Activated CD4-positive, alpha-beta T cell treated with anti-CD3 and anti-CD28 coated beads for 4 hours (primary cell): ENCODE data around the gene TMEM242.
A peak's percentile ranks its signal among the peaks of the same experiment; 100 is the strongest.
"Not testable (repeated sequence)": the region's sequence is repeated elsewhere in the genome, so short reads cannot be mapped to it uniquely, and the experiment has no call there.

Source experiments
- DNase-seq, 2 donors: peaks; one replicate each; pipeline ENCODE4 v3.0.0-alpha.2; 2020

Gene TMEM242

DNA sequence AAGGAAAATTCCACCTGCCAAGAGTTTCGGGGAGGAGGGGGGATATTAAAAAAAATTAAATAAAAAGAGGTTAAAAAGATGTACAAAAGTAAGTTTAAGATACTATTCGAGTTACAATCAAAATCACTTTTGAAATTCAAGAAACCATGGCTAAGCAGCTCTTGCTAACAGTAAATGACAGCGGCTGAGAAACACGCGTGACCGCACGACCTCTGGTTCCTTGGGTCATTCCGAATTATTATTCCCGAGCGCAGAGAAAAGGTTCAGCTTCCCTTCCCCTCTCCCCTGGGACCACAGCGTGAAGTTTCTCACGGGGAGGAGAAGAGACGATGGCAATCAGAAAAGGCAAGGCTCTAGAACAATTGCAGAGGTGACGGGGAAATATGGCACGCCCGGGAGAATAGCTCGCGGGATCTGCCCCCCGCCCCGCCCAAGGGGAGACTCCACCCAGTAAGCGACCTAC lies 496 bp downstream of the TMEM242 start:
- peak in 1 of 2 donors; percentile 74 for DNase-seq

DNA sequence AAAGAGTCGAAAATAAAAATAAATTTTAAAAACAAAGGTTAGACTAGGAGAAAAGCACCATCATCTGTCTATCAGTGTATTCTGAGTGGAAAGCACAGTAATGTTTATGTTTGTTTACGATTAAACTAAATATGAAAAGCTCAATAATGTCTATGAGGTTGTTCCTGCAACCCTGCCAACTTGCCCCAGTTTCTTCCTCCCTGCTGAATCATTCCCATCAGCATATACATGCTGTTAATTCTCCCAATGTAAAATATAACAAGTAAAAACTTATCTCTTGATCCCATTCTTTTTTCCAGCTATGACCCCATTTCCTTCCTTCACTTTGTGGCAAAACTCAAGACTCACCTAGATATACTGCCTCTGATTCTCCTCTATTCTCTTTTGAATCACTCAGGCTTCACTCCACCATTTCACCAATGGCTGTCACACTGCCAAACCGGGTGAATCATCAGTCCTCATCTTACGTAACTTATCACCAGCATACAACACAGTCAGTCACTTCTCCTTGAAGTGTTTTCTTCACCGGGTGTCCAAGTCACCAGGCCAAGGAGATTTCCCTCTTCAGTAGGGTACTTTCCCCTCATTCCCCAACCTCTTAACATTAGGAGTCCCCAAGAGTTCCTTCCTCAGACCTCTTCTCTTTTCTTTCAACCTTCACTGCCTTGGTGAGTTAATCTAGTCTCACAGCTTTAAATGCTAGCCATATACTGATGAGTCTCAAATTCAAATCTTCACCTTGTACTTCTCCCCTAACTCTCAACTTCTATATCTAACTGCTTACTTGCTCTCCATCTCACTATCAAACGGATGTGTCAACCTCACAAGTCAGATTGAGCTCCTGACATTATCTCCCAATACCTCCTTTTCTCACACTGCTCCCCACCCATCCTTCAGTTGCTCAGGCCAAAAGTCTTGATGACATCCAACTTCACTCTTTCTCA lies 6.2 kb downstream of the TMEM242 start:
- no peak for DNase-seq

DNA sequence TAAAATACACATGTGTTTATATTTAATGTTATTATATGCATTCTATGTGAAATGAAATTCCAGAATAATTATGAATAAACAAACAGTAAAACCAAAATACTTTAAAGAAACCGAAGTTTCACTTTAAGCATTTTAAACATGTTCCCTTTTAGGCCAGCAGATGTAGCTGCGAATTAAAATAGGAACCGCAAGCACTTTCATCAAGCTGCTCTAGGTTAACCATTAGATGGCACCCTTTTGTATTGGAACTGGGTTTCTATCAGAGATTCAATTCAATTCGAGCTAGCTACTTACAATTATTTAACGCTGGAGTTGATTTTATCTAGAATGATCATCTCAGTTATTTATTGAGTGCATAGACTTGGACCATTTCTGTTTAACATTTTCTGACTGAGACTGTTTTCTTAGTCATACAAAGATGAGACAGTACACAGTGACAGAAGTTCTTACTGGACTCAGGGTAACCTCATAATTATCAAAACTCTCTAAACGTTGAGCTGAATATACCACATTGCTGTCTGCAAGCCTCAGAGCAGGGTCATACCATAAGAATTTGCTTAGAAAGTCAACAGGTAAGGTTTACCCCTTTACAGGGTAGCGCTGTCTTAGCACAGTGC lies 8.5 kb downstream of the TMEM242 start:
- peak; percentile 10 to 23 for DNase-seq

DNA sequence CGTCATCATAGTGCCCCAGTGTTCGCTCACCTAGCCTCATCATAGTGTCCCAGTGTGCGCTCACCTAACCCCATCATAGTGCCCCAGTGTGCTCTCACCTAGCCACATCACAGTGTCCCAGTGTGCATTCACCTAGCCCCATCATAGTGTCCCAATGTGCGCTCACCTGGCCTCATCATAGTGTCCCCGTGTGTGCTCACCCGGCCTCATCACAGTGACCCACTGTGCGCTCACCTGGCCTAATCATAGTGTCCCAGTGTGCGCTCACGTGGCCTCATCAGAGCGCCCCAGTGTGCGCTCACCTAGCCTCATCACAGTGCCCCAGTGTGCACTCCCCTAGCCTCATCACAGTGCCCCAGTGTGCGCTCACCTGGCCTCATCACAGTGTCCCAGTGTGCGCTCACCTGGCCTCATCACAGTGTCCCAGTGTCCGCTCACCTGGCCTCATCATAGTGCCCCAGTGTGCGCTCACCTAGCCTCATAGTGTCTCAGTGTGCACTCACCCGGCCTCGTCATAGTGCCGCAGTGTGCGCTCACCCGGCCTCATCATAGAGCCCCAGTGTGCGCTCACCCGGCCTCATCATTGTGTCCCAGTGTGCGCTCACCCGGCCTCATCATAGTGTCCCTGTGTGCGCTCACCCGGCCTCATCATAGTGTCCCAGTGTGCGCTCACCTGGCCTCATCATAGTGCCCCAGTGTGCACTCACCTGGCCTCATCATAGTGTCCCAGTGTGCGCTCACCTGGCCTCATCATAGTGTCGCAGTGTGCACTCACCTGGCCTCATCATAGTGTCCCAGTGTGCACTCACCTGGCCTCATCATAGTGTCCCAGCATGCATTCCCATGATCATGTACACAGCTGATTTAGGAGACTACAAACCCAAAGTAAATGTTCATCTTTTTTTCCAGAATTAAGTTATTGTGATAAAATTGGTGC lies 9.5 kb downstream of the TMEM242 start:
- no peak for DNase-seq

DNA sequence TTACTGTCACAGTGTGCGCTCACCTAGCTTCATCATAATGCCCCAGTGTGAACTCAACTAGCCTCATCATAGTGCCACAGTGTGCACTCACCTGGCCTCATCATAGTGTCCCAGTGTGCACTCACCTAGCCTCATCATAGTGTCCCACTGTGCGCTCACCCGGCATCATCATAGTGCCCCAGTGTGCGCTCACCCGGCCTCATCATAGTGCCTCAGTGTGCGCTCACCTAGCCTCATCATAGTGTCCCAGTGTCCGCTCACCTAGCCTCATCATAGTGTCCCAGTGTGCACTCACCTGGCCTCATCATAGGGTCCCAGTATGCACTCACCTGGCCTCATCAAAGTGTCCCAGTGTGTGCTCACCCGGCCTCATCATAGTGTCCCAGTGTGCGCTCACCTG lies 10.6 kb downstream of the TMEM242 start:
- DNase-seq: no peak

DNA sequence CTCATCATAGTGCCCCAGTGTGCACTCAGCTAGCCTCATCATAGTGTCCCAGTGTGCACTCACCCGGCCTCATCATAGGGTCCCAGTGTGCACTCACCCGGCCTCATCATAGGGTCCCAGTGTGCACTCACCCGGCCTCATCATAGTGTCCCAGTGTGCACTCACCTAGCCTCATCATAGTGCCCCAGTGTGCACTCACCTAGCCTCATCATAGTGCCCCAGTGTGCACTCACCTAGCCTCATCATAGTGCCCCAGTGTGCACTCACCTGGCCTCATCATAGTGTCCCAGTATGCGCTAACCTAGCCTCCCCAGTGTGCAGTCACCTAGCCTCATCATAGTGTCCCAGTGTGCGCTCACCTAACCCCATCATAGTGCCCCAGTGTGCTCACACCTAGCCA lies 12.6 kb downstream of the TMEM242 start:
- not testable (repeated sequence) for DNase-seq

DNA sequence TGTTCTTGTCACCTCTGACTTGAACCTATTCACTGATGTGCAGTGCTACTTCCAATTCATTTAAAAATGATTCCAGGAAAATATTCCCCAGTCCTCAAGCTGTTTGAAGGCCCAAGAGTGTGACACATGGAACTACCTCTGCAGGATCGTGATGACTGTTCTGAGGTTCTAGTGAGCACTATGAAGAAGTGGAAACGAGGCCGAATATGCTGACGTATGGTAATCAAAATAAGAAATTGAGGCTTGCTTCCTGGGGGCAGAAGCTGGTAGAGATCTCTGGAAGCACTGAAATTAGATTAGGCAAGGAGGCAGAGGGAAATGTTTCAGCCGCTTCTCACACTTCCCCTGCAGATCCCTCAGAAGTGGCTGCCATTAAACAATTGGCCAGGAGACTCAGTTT lies 15.7 kb downstream of the TMEM242 start:
- DNase-seq: no peak

DNA sequence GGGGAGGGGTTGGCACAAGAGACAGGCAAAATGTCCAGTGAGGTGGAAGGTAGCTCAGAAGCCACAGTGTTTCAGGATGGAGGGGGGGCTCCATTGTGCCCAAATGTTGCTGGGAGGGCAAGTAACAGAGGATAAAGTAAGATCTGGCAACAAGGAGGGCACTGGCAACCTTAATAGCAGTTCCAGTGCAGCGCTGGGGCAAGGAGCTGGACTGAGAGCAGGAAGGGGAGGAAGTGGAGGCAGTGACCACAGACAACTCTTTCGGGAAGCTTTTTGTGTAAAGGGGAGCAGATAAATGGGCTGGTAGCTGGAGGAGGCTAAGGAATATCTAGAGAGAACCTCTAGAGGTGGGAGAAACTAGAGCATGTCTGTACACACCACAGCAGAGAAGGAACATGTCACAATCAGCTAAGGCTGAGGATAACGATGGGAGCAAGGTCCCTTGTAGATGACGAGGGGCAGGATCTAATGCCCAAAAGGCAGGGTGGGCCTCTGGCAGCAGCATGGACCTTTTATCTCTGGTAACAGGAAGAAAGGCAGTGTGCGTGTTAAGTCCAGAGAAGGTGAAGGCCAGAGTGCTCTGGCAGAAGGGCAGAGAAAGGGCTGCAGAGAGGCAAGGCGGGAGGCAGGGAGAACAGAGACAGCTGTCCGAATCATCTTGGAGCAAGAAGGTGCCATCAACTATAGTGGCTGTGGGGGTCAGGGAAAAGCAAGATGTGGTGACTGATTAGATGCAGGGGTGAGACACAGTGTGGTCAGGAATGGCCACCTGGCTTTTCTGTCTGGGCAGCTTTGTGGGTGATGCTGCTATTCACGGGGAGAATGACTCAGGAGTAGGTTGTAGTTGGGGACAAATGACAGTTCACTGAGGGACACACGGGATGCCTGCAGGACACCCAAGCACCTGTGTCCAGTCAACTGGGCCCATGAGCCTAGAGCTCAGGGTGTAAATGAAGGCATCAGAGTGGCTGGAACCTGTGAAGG lies 17.4 kb downstream of the TMEM242 start:
- no peak for DNase-seq

DNA sequence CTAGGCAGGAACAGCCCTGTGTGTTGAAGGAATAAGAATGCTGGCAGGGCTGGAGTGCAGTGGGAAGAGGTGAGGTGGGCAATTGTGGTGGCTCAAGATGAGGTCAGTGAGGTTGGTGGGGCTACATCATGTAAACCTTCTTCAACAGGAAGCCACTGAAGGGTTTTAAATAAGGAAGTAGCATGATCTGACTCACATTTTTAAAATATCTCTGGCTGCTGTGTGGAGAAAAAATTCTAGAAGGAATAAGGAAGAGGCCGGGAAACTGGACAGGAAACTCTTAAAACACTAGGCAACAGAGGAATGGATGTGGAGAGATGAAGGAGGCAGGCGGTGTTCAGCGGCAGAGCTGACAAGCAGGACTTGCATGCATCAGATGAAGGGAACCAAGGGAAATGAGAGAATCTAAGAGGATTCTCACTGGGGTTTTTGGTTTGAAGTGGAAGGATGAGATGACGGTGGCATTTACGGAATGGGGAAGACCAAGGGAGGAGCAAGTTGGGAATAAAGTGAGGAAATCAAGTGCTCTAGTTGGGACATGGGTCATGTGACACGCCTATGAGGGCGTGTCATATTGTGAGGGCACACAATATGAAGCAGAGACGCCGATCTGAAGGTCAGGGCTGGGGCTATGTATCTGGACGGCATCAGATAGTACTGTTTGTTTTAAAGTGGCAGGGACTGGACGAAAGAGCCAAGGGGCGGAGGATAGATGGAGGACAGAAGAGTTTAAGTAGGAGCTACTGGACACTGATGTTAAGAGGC lies 18.2 kb downstream of the TMEM242 start:
- DNase-seq: no peak

DNA sequence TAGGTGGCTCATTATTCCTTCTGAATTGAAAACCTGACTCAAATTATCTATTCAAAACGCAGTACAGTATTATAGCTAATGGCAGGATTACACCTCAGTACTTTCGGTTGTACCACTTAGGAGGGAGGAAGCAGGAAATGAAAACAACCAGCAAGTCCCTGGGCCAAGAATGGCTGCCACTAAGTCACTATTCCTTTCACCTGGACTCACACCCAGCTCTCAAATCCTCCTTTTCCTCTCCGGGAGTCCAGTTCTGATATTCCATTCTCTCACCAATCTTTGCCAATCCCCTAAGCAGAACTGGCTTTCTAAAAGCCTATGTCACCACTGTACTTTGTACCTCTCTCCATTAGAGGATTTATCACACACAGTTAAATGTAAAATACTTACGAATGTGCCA lies 20.6 kb downstream of the TMEM242 start:
- DNase-seq: no peak

DNA sequence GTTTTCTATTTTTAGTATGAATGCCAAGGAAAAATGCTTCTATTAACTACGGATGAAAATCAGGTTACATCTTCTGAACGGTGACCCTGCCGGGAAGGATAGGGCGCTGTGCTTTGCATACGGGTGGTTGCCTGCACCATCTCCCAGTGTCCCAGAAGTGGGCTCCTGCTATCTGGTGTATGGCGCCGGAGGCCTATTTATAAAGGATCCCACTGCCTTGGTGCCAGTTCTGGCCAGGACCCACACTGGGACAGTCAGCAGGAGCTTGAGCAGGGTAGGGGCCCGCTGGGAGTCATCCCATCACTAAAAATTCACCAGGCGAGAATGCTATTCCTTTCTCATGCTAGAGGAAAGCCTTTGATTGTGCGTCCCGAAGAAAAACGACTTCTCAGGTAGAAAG lies 22.9 kb downstream of the TMEM242 start:
- DNase-seq: no peak

DNA sequence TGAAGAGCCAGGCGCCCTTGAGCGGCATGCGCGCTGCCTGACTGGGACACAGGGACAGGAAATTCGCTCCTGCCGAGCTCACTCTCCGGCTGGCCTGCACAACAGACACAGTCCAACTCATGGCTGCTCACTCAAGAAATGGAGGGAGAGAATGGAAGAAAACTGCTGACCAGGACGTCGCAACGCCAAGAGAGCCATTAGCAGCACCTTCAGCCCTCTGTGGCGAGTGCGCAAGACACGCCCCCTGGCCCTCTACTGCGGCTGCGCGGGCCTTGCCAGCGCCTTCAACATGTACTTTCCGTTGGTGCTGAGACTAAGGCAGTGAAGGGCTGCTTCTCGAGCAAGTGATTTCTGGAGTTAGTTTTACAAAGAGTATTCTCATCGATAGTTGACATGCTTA lies 23.3 kb downstream of the TMEM242 start:
- DNase-seq: no peak

DNA sequence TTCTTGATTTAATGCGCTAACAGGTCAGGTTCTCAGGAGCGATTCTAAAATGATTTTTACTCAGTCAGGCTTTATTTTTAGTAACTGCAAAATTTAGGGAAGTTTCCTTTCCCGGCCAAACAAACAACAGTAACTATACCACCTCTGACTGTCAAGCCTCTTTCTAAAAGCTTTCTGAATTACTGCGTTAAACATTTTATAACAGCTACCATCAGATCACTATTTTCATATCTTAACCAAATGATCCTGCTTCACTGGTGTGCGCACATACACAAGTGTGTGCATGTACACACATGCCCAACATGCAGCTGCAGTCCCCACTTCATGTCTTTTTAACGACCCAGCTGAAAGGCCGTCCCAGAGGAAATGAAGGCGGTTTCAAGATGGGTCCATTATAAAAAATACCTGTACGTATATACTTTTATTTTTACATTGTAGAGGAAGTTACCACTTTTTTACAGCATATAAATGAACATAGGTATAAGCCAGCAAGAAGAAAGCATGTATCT lies 25.0 kb downstream of the TMEM242 start:
- no peak for DNase-seq

DNA sequence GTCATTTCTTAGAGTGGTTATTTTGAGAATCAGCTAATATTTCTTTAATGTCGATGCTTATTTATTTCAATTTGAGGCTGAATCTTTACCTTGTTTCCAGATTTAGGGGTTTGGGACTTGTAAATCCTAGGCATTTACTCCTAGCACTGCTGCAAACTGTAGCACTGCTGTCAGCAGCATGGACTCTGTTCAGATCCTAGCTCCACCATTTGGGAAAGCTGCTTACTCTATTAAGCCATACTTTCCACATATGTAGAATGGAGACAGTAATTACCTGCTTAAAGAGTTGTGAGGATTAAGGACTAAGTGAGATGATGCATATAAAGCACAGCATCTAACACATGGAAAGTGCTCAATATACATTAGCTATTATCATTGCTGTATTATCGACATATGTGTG lies 28.7 kb downstream of the TMEM242 start:
- no peak for DNase-seq

DNA sequence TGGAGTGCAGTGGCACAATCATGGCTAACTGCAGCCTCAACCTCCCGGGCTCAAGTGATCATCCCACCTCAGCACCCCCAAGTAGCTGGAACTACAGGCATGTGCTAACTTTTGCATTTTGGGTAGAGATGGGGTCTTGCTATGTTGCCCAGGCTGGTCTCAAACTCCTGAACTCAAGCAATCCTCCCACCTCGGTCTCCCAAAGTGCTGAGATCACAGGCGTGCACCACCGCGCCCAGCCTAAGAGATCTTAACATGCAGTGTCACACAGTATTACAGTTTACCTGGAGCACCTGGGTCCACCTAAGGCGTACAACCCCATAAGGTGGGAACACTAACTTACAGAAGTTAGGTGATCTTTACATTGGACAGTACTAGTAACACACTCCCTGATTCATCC lies 29.5 kb downstream of the TMEM242 start:
- no peak for DNase-seq

DNA sequence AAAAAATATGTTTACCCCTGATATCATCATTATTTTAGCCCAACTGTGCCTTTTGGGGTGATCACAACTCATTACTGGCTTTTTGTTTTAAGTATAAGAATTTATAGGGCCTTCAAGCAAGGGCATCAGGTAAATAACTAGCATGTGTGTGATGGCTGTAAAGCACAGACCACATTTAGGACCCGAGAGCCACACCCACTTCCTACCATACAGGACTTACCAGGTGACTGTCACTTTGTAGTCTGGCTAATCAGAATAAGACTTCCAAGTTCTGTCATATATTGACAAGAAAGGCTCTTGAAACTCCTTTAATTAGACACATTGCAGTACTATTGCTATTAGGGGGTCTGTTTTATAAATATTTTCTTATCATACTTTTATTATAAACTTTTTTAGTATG lies 31.1 kb downstream of the TMEM242 start:
- DNase-seq: no peak

DNA sequence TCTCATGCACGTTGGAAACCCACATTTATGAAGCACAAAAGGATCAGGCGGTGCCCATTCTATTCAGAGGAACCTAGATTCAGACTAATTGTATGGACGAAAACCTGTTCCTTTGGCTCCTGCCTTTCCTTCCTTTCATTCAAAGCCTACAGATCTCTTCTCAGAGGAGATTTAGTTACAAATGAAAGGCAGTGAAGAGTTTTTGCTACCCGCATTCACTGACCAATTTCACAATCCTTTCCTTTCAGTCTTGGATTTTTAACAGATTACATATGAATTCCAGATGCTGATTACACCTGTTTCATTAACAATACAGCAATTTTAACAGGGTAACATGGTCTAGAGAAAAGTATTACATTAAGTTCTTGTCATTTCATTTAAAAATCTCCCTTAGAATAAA lies 32.0 kb downstream of the TMEM242 start:
- no peak for DNase-seq

DNA sequence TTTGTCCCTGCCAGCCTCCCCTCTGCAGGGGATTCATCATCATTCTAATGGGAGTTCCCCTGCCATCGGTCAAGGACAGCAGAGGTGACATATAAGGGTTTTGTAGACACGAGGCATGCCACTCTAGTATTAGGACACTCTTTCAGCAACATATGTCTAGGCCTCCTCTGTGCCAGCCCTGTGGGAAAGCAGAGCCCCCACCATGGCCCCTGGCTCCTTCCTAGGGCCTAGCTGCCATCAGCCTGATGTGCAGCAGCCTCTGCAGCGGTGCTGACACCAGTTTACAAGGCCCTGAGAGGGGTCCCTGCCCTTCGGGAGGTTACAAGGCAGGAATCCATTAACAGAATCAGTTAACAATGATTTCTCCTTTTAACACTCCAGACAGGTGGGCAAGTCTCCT lies 32.5 kb downstream of the TMEM242 start:
- no peak for DNase-seq

DNA sequence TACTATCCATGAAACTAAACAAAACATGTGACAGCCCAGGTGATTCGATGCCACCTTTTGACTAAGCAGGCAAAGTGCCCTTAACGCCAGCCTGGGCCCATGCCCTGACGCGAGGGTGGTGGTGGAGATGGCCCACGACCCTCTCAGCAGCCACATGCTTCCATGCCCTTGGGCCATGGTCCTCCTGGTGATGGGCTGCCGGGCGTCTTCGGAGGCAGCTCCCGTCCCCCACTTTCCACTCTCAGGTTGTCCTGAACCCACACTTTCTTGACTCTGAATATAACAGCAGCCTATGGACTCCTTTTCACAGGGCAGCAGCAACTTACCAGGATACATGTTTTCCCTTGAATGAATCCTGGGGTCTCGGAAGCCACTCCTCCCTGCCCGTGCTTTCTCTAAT lies 33.6 kb downstream of the TMEM242 start:
- DNase-seq: no peak

DNA sequence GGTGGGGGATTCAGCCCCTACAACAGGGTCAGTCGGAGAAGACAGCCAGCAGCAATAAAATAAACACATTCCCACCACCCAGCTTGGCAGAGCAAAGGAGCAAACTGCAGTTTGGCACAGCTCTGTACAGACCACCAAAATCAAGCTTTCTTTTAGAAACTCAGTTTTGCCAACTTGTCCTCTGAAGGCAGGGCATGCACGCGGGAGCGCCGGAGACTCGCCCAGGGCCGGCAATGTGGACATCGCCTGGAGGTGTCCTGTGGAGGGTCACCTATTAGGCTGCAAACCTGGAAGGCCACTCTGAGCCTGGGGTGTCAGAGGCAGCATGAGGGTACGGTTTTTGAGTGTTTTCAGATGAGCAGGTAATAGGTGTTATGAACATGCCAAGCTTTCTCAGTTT lies 34.7 kb downstream of the TMEM242 start:
- no peak for DNase-seq

DNA sequence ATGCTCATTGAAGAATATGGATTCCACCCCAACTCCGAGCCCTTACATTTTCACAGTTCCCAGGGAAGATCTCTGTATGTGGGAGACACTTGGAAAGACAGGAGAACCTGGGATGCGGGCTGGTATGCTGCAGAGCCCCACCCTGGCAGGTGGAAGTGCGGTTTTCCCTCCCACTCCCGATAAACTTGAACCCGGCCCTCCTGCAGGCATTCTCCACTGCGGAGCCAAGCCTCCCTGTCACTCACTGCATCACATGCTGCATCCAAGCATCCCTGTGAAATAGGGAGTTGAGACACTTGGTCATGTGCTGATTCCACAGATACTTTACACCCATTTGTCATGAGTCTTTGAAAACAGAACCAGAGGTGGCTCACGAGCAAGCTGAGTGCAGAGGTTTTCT lies 35.4 kb downstream of the TMEM242 start:
- DNase-seq: no peak
